Measurements from ENCODE around the gene KIF21A.

Gene KIF21A

DNA sequence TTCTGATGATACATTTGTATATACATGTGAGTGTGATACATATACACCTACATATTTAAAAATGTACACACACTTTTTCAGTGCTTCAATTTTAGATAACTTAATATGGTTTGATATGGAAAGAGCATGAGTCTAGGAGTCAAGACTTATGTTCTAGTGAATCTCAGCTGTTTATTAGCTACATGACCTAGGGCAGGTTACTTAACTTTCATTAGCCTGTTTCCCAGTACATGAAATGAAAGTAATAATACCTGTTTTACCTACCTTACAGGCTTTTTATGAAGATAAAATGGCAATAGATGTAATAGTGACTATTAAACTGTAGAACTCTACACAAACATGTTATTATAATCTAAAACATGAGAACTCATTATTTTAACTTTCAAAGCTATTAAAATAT lies 39.5 kb downstream of the KIF21A start:
- TF ChIP-seq TAF1 (IDR thresholded peaks at IDR 0.05; ENCODE audit: borderline replicate concordance, insufficient read depth, low read length) (no peak), FOXP2 (optimal IDR thresholded peaks at IDR 0.05; ENCODE audit: borderline replicate concordance, extremely low read depth, extremely low read length, insufficient read depth) (no peak), POLR2AphosphoS5 (IDR thresholded peaks at IDR 0.05; ENCODE audit: low read depth, low read length) (no peak), SIN3A (IDR thresholded peaks at IDR 0.05; ENCODE audit: borderline replicate concordance, insufficient read depth, low read length) (no peak)
- TF ChIP-seq, protein P1, sequence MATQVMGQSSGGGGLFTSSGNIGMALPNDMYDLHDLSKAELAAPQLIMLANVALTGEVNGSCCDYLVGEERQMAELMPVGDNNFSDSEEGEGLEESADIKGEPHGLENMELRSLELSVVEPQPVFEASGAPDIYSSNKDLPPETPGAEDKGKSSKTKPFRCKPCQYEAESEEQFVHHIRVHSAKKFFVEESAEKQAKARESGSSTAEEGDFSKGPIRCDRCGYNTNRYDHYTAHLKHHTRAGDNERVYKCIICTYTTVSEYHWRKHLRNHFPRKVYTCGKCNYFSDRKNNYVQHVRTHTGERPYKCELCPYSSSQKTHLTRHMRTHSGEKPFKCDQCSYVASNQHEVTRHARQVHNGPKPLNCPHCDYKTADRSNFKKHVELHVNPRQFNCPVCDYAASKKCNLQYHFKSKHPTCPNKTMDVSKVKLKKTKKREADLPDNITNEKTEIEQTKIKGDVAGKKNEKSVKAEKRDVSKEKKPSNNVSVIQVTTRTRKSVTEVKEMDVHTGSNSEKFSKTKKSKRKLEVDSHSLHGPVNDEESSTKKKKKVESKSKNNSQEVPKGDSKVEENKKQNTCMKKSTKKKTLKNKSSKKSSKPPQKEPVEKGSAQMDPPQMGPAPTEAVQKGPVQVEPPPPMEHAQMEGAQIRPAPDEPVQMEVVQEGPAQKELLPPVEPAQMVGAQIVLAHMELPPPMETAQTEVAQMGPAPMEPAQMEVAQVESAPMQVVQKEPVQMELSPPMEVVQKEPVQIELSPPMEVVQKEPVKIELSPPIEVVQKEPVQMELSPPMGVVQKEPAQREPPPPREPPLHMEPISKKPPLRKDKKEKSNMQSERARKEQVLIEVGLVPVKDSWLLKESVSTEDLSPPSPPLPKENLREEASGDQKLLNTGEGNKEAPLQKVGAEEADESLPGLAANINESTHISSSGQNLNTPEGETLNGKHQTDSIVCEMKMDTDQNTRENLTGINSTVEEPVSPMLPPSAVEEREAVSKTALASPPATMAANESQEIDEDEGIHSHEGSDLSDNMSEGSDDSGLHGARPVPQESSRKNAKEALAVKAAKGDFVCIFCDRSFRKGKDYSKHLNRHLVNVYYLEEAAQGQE (IDR thresholded peaks at IDR 0.05; ENCODE audit: insufficient read depth in 1 of 2, low read depth in 2 of 2, low read length in 2 of 2): no peak

DNA sequence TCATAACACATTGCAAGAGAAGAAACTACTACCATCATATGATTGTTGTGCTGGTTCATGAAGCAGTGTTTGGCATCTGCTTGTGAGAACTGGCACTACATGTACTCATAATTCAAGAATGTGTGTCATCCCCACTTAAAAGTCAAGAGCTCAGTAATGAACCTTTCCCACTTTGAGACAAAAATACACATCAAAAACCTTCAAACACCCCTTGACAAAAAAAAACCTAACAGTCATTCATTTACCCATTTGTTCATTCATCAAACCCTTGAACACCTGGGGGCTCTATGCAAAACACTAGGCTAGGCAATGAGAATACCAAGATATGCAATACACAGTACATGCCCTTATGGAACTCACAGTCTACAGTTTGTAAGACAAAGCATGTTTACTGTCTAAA lies 40.0 kb downstream of the KIF21A start:
- TF ChIP-seq TAF1 (IDR thresholded peaks at IDR 0.05; ENCODE audit: borderline replicate concordance, insufficient read depth, low read length): no peak
- TF ChIP-seq SIN3A (IDR thresholded peaks at IDR 0.05; ENCODE audit: borderline replicate concordance, insufficient read depth, low read length): no peak
- TF ChIP-seq FOXP2 (optimal IDR thresholded peaks at IDR 0.05; ENCODE audit: borderline replicate concordance, extremely low read depth, extremely low read length, insufficient read depth): no peak
- TF ChIP-seq, protein P1 (IDR thresholded peaks at IDR 0.05; ENCODE audit: insufficient read depth in 1 of 2, low read depth in 2 of 2, low read length in 2 of 2): no peak
- TF ChIP-seq POLR2AphosphoS5 (IDR thresholded peaks at IDR 0.05; ENCODE audit: low read depth, low read length): no peak

DNA sequence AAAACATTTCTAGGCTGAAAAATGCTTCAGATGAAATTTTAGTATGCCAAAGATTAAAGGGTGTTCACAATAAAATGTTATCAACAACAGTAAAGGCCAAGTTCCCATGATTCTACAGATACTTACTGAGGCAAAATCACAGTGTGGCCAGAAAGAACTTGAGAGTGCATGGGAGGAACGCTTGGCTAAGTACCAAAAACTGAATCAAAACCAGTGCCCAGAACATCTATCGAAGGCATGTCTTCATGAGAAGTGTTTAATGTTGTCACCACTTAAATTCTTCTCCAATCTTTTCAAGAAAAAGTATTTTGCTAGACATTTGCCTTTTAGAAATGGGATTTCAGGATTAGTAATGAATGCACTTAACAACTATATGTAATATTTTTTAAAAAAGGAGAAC lies 41.5 kb downstream of the KIF21A start:
- TF ChIP-seq, protein P1 (IDR thresholded peaks at IDR 0.05; ENCODE audit: insufficient read depth in 1 of 2, low read depth in 2 of 2, low read length in 2 of 2): no peak
- no peak for TF ChIP-seq SIN3A (IDR thresholded peaks at IDR 0.05; ENCODE audit: borderline replicate concordance, insufficient read depth, low read length)
- no peak for TF ChIP-seq TAF1 (IDR thresholded peaks at IDR 0.05; ENCODE audit: borderline replicate concordance, insufficient read depth, low read length)
- no peak for TF ChIP-seq POLR2AphosphoS5 (IDR thresholded peaks at IDR 0.05; ENCODE audit: low read depth, low read length)
- TF ChIP-seq FOXP2 (optimal IDR thresholded peaks at IDR 0.05; ENCODE audit: borderline replicate concordance, extremely low read depth, extremely low read length, insufficient read depth): no peak

DNA sequence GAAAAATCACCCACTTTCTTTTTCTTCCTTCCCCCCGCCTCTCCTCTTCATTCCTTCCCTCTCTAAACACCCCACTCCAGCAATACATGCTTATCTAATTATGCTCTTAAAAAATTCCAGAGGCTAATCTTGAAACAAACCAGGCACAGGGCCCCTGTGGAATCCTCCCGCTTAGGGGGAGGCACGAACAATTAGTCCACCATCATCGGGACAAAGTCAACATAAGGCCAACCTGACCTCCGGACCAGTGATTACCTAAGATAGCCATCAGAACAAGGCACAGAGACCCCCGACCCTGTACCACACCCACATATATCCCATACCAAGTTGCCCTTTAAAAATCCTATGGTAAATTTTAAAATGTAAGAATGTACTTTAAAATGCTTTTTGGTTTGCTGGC lies 47.1 kb downstream of the KIF21A start:
- TF ChIP-seq, protein P1 (IDR thresholded peaks at IDR 0.05; ENCODE audit: insufficient read depth in 1 of 2, low read depth in 2 of 2, low read length in 2 of 2): no peak
- TF ChIP-seq FOXP2 (optimal IDR thresholded peaks at IDR 0.05; ENCODE audit: borderline replicate concordance, extremely low read depth, extremely low read length, insufficient read depth): no peak
- TF ChIP-seq POLR2AphosphoS5 (IDR thresholded peaks at IDR 0.05; ENCODE audit: low read depth, low read length): no peak
- TF ChIP-seq SIN3A (IDR thresholded peaks at IDR 0.05; ENCODE audit: borderline replicate concordance, insufficient read depth, low read length): no peak
- TF ChIP-seq TAF1 (IDR thresholded peaks at IDR 0.05; ENCODE audit: borderline replicate concordance, insufficient read depth, low read length): no peak

DNA sequence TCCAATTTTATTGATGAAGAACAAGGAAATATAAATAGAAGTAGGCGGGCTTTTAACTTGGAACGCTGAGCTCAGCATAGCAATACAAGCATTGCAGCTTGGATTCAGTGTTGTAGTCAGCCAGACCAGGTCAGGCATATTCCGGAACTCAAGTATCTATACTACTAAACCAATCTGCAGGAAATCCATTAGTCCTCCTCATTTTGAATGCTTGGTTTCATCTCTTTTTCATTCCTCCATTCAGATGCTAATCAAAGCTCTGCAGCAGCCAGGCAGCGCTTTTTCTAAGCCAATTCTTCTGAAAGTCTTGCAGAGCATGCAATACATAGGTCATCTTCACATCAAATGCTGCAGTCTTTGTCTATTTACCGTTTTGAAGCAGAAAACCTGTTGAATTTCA lies 49.0 kb downstream of the KIF21A start:
- TF ChIP-seq SIN3A (IDR thresholded peaks at IDR 0.05; ENCODE audit: borderline replicate concordance, insufficient read depth, low read length) (no peak), TAF1 (IDR thresholded peaks at IDR 0.05; ENCODE audit: borderline replicate concordance, insufficient read depth, low read length) (no peak), POLR2AphosphoS5 (IDR thresholded peaks at IDR 0.05; ENCODE audit: low read depth, low read length) (no peak), FOXP2 (optimal IDR thresholded peaks at IDR 0.05; ENCODE audit: borderline replicate concordance, extremely low read depth, extremely low read length, insufficient read depth) (no peak)
- TF ChIP-seq, protein P1 (IDR thresholded peaks at IDR 0.05; ENCODE audit: insufficient read depth in 1 of 2, low read depth in 2 of 2, low read length in 2 of 2): no peak
